WTC11 (cell line): Measurements from ENCODE around the gene AHSP. TPM values are rescaled to one million over a fixed set of nuclear protein-coding genes. Genes with fewer than 3 reads are reported as not detected.

ENCODE experiments used
- ATAC-seq: fragments of 200-7000 bp; cut with Tn5 transposase; 2 replicates; pipeline ENCODE4 v1.10.0; 2021; ENCODE audit warnings: mild to moderate bottlenecking, moderate library complexity
- CTCF ChIA-PET: fragments of 300-600 bp; sonication (Branson Sonifier 250); formaldehyde crosslinking; loops from one replicate; lab custom pipeline; 2021; ENCODE audit warnings: antibody characterized with exemption; lab: Charles Lee
- POLR2A ChIA-PET: fragments of 350-600 bp; sonication (Branson Sonifier 250); formaldehyde crosslinking; loops from one replicate; lab custom pipeline; 2021; ENCODE audit warnings: antibody characterized with exemption; lab: Charles Lee
- DNase-seq: peaks from one replicate; pipeline ENCODE4 v3.0.0; 2021; ENCODE audit warnings: low spot score
- H3K27ac Mint-ChIP-seq: 2 replicates; pipeline ENCODE4 v1.8.0; 2021; ENCODE audit warnings: mixed read lengths
- H3K27me3 Mint-ChIP-seq: 2 replicates; pipeline ENCODE4 v1.8.0; 2021; ENCODE audit warnings: low read depth, mild to moderate bottlenecking, moderate library complexity, mixed read lengths
- H3K36me3 Mint-ChIP-seq: 2 replicates; pipeline ENCODE4 v1.8.0; 2021; ENCODE audit warnings: mixed read lengths
- H3K4me1 Mint-ChIP-seq: 2 replicates; pipeline ENCODE4 v1.8.0; 2022; ENCODE audit warnings: mixed read lengths
- H3K4me3 Mint-ChIP-seq: 2 replicates; pipeline ENCODE4 v1.8.0; 2021; ENCODE audit warnings: mild to moderate bottlenecking, moderate library complexity, mixed read lengths
- H3K9me3 Mint-ChIP-seq: 2 replicates; pipeline ENCODE4 v1.8.0; 2021; ENCODE audit warnings: mixed read lengths
- AFF4 ChIP-seq: sonication (generic); formaldehyde crosslinking; IDR thresholded peaks from 2 replicates; pipeline ENCODE4 v1.8.1; 2023; ENCODE audit warnings: mild to moderate bottlenecking, missing genetic modification reagents, borderline replicate concordance
- ATF6 ChIP-seq: sonication (generic); formaldehyde crosslinking; IDR thresholded peaks from 2 replicates; pipeline ENCODE4 v1.8.1; 2023; ENCODE audit warnings: mild to moderate bottlenecking, missing genetic modification reagents
- CDX4 ChIP-seq: fragments of 250-450 bp; sonication (Bioruptor Pico); IDR thresholded peaks from 2 replicates; pipeline ENCODE4 v1.9.0; 2021; ENCODE audit warnings: moderate library complexity, mild to moderate bottlenecking, inconsistent platforms, borderline replicate concordance
- E2F5 ChIP-seq: sonication (generic); formaldehyde crosslinking; IDR thresholded peaks from 2 replicates; pipeline ENCODE4 v1.8.1; 2022; ENCODE audit warnings: mild to moderate bottlenecking, moderate library complexity, missing genetic modification reagents
- ELF4 ChIP-seq: sonication (generic); formaldehyde crosslinking; IDR thresholded peaks from 2 replicates; pipeline ENCODE4 v1.8.1; 2022; ENCODE audit warnings: low read depth, mild to moderate bottlenecking, moderate library complexity, missing genetic modification reagents
- FOXK1 ChIP-seq: sonication (generic); formaldehyde crosslinking; IDR thresholded peaks from 2 replicates; pipeline ENCODE4 v1.8.0; 2022; ENCODE audit warnings: mild to moderate bottlenecking, moderate library complexity, missing genetic modification reagents
- IRF1 ChIP-seq: sonication (generic); formaldehyde crosslinking; IDR thresholded peaks from 2 replicates; pipeline ENCODE4 v1.8.0; 2023; ENCODE audit warnings: missing genetic modification reagents
- JUN ChIP-seq: sonication (generic); formaldehyde crosslinking; IDR thresholded peaks from 2 replicates; pipeline ENCODE4 v1.8.0; 2023; ENCODE audit warnings: mild to moderate bottlenecking, missing genetic modification reagents
- KAT7 ChIP-seq: sonication (generic); formaldehyde crosslinking; IDR thresholded peaks from 2 replicates; pipeline ENCODE4 v1.8.1; 2023; ENCODE audit warnings: missing genetic modification reagents, mild to moderate bottlenecking, borderline replicate concordance
- NFYB ChIP-seq: sonication (generic); formaldehyde crosslinking; conservative IDR thresholded peaks from 2 replicates; pipeline ENCODE4 v1.8.0; 2022; ENCODE audit warnings: low read depth, missing genetic modification reagents
- NR2C2 ChIP-seq: sonication (generic); formaldehyde crosslinking; IDR thresholded peaks from 2 replicates; pipeline ENCODE4 v1.8.0; 2022; ENCODE audit warnings: mild to moderate bottlenecking, missing genetic modification reagents
- PRRX2 ChIP-seq: fragments of 250-450 bp; sonication (Bioruptor Pico); IDR thresholded peaks from 2 replicates; pipeline ENCODE4 v1.8.0; 2021; ENCODE audit warnings: mild to moderate bottlenecking
- SOX15 ChIP-seq: fragments of 250-450 bp; sonication (Bioruptor Pico); IDR thresholded peaks from 2 replicates; pipeline ENCODE4 v1.9.0; 2021; ENCODE audit warnings: mild to moderate bottlenecking
- TEAD4 ChIP-seq: sonication (generic); formaldehyde crosslinking; IDR thresholded peaks from 2 replicates; pipeline ENCODE4 v1.8.0; 2022; ENCODE audit warnings: mild to moderate bottlenecking, missing genetic modification reagents
- TP53 ChIP-seq: sonication (generic); formaldehyde crosslinking; IDR thresholded peaks from 2 replicates; pipeline ENCODE4 v1.8.1; 2023; ENCODE audit warnings: mild to moderate bottlenecking, missing genetic modification reagents
- ZNF138 ChIP-seq: sonication (generic); formaldehyde crosslinking; conservative IDR thresholded peaks from 2 replicates; pipeline ENCODE4 v1.8.1; 2022; ENCODE audit warnings: mild to moderate bottlenecking, moderate library complexity, missing genetic modification reagents
- ZNF532 ChIP-seq: fragments of 250-450 bp; sonication (Bioruptor Pico); IDR thresholded peaks from 2 replicates; pipeline ENCODE4 v1.9.0; 2021; ENCODE audit warnings: mild to moderate bottlenecking, borderline replicate concordance
- ZNF671 ChIP-seq: fragments of 250-450 bp; sonication (Bioruptor Pico); IDR thresholded peaks from 2 replicates; pipeline ENCODE4 v1.8.0; 2021; ENCODE audit warnings: mild to moderate bottlenecking
- total RNA-seq: library from RNA; stranded (reverse); gene quantifications from 3 replicates; pipeline ENCODE4 v1.2.3, GENCODE V29; 2021

Gene AHSP
- total RNA-seq, 1 experiment from 2014 or later, result 0.81 TPM

GRCh38 chr16:31532120-31532519, 4.4 kb downstream of the AHSP start (continued):
- no peak for TF ChIP-seq AFF4 (CRISPR knock-in tag)
- TF ChIP-seq ATF6 (CRISPR knock-in tag), result no peak
- no peak for TF ChIP-seq IRF1 (CRISPR knock-in tag)
- TF ChIP-seq ELF4 (CRISPR knock-in tag), result no peak
- TF ChIP-seq SOX15 (CRISPR knock-in tag), result no peak
- no peak for TF ChIP-seq KAT7 (CRISPR knock-in tag)
- no peak for TF ChIP-seq TP53
- no peak for TF ChIP-seq PRRX2 (CRISPR knock-in tag)
- no peak for TF ChIP-seq CDX4 (CRISPR knock-in tag)
- no peak for TF ChIP-seq ZNF532

GRCh38 chr16:31532896-31533295, 5.2 kb downstream of the AHSP start:
- H3K4me3 Mint-ChIP-seq, result no peak overlapping the region
- CTCF ChIA-PET, result interaction anchor here (0.6 to 1.5 kb wide), 2 partner anchors 29 to 182 kb away, joined by 3 to 5 read pairs; no protein-coding TSS in a partner anchor
- TF ChIP-seq ZNF532 (no peak), NFYB (no peak), JUN (CRISPR knock-in tag) (no peak), ZNF138 (CRISPR knock-in tag) (no peak), CDX4 (CRISPR knock-in tag) (no peak), NR2C2 (no peak), TP53 (no peak), TEAD4 (no peak), FOXK1 (CRISPR knock-in tag) (no peak), E2F5 (CRISPR knock-in tag) (no peak), ZNF671 (CRISPR knock-in tag) (no peak)
- TF ChIP-seq, all 79 proteins: peak for 0
- DNase-seq (no peak), ATAC-seq (no peak)
- POLR2A ChIA-PET, result no interaction called here
- Mint-ChIP-seq H3K27me3 (peaks cover 17% of the 10 kb centered on the region), H3K36me3 (no peaks in the 10 kb centered on the region), H3K9me3 (peaks cover 2% of the 10 kb centered on the region; the same call in 1 of the 2 replicates), H3K4me1 (peaks cover 22% of the 10 kb centered on the region), H3K27ac (no peak overlapping the region)
